SK-N-MC (cell line): ENCODE results near the gene DYNLL2.

Experiments
- EZH2 ChIP-seq: fragments of 200-600 bp; sonication (generic); IDR thresholded peaks from one replicate; pipeline ENCODE4 v1.6.1; 2017; ENCODE audit warnings: antibody characterized with exemption
- POLR2AphosphoS5 ChIP-seq: IDR thresholded peaks from 2 replicates; pipeline ENCODE4 v1.6.1; 2012; ENCODE audit warnings: mild to moderate bottlenecking, low read depth, low read length, borderline replicate concordance

- TF ChIP-seq POLR2AphosphoS5 = no peak
- TF ChIP-seq EZH2 = no peak
These were observed 26.0 kb downstream of the DYNLL2 start for GRCh38 chr17:58109197-58109596.
